Panc1 (cell line): ENCODE results near the gene NACC1.

Experiments used
- POLR2AphosphoS5 ChIP-seq: IDR thresholded peaks from 2 replicates; pipeline ENCODE4 v1.6.1; 2012; ENCODE audit warnings: mild to moderate bottlenecking, low read depth, low read length, moderate library complexity
- SIN3A ChIP-seq: IDR thresholded peaks from 2 replicates; pipeline ENCODE4 v1.6.1; 2012; ENCODE audit warnings: low read depth, mild to moderate bottlenecking, low read length, moderate library complexity, borderline replicate concordance; ENCODE audit not compliant: insufficient read depth
- TF ChIP-seq, protein P1 (sequence below): fragments of 450-650 bp; IDR thresholded peaks from 2 replicates; pipeline ENCODE4 v1.5.1; 2017; ENCODE audit warnings: mild to moderate bottlenecking

DNA sequence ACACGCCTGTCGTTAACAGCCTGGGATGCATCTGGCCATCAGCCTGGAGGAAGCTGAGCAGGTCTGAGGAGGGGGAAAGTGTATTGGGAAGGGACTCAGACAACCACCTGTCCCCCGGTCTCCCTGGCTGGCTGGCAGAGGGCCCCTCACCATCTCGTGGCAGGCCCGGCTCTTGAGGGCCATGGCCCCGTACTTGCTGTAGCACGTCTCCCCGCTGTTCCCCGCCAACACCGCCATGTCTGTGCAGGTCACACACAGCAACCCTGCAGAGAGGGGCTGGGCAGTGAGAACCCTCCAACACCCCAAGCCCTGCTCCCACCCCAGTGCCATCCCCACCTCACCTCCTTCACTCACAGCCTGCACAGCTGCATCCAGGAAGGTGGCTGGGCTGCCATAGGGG is 5.5 kb upstream of the NACC1 start:
- TF ChIP-seq, protein P1, sequence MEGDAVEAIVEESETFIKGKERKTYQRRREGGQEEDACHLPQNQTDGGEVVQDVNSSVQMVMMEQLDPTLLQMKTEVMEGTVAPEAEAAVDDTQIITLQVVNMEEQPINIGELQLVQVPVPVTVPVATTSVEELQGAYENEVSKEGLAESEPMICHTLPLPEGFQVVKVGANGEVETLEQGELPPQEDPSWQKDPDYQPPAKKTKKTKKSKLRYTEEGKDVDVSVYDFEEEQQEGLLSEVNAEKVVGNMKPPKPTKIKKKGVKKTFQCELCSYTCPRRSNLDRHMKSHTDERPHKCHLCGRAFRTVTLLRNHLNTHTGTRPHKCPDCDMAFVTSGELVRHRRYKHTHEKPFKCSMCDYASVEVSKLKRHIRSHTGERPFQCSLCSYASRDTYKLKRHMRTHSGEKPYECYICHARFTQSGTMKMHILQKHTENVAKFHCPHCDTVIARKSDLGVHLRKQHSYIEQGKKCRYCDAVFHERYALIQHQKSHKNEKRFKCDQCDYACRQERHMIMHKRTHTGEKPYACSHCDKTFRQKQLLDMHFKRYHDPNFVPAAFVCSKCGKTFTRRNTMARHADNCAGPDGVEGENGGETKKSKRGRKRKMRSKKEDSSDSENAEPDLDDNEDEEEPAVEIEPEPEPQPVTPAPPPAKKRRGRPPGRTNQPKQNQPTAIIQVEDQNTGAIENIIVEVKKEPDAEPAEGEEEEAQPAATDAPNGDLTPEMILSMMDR, result no peak
- no peak for TF ChIP-seq POLR2AphosphoS5
- no peak for TF ChIP-seq SIN3A
